ENCODE measurements around the gene DTX3. TPM values are rescaled to one million over a fixed set of nuclear protein-coding genes. Genes with fewer than 3 reads are reported as not detected.
A peak's percentile ranks its signal among the peaks of the same experiment; 100 is the strongest.

DTX3 gene
- total RNA-seq, 1 donor from 2014 or later, result 3.7 TPM

DNA sequence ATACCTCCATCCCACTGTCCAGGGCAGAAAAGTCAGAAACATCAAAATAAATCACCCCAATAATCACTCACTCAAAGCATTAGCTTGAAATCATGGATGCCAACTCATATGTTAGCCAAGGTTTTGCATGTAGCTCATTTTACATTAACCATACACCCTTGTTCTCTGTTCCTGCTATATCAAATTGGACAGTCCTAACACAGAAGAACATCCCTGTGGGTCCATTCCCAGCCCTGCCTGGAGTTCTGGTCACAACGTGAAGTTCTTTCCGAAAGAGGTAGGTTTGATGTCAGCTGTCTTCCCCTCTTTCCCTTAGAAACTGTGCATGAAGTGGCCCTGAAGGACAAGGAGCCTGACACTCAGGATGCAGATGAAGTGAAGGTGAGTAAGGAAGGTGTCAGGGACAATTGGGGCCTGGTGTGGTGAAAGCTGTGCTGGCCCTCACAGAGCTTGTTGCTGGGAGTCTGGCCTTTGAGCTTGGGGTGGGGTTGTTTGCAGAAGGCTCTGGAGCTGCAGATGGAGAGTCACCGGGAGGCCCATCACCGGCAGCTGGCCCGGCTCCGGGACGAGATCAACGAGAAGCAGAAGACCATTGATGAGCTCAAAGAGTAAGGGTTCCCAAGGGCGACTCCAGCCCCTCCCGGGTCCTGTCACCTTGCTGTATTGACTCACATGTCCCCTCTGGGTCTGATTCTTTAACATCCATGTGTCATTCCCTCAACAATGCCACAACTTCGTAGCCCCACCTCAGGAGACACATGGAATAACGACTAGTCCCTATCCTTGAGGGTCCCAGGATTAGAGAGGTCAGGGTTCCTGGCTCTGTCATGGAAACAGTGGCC lies 28.6 kb upstream of the DTX3 start:
- FAIRE-seq (peak; percentile 76), DNase-seq (ENCODE audit: low read depth) (no peak)
- TF ChIP-seq, protein P1, sequence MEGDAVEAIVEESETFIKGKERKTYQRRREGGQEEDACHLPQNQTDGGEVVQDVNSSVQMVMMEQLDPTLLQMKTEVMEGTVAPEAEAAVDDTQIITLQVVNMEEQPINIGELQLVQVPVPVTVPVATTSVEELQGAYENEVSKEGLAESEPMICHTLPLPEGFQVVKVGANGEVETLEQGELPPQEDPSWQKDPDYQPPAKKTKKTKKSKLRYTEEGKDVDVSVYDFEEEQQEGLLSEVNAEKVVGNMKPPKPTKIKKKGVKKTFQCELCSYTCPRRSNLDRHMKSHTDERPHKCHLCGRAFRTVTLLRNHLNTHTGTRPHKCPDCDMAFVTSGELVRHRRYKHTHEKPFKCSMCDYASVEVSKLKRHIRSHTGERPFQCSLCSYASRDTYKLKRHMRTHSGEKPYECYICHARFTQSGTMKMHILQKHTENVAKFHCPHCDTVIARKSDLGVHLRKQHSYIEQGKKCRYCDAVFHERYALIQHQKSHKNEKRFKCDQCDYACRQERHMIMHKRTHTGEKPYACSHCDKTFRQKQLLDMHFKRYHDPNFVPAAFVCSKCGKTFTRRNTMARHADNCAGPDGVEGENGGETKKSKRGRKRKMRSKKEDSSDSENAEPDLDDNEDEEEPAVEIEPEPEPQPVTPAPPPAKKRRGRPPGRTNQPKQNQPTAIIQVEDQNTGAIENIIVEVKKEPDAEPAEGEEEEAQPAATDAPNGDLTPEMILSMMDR (IDR thresholded peaks at IDR 0.05; ENCODE audit: insufficient read depth, low read length, severe bottlenecking), result no peak

GRCh38 chr12:57576613-57577160 lies 27.9 kb upstream of the DTX3 start:
- Histone ChIP-seq H3K36me3 (ENCODE audit: control insufficient read depth, insufficient read depth, low read length) (no peaks in the 10 kb centered on the region), H3K27me3 (ENCODE audit: control insufficient read depth, insufficient read depth, low read length) (no peaks in the 10 kb centered on the region), H3K4me3 (ENCODE audit: low read depth, low read length) (no peak overlapping the region)
- DNase-seq (ENCODE audit: low read depth) (peak; percentile 25), FAIRE-seq (no peak)
- TF ChIP-seq, protein P1 (IDR thresholded peaks at IDR 0.05; ENCODE audit: insufficient read depth, low read length, severe bottlenecking), result no peak

More for the DNA sequence above, 28.6 kb upstream of the DTX3 start:
- Histone ChIP-seq H3K27me3 (ENCODE audit: control insufficient read depth, insufficient read depth, low read length) (no peaks in the 10 kb centered on the region), H3K4me3 (ENCODE audit: low read depth, low read length) (no peak overlapping the region), H3K36me3 (ENCODE audit: control insufficient read depth, insufficient read depth, low read length) (no peaks in the 10 kb centered on the region)

GRCh38 chr12:57577981-57578758 lies 26.5 kb upstream of the DTX3 start:
- DNase-seq (ENCODE audit: low read depth) (no peak), FAIRE-seq (no peak)
- TF ChIP-seq, protein P1 (IDR thresholded peaks at IDR 0.05; ENCODE audit: insufficient read depth, low read length, severe bottlenecking), result no peak
- Histone ChIP-seq H3K27me3 (ENCODE audit: control insufficient read depth, insufficient read depth, low read length) (no peaks in the 10 kb centered on the region), H3K4me3 (ENCODE audit: low read depth, low read length) (no peak overlapping the region), H3K36me3 (ENCODE audit: control insufficient read depth, insufficient read depth, low read length) (no peaks in the 10 kb centered on the region)

GRCh38 chr12:57579011-57579410 lies 25.6 kb upstream of the DTX3 start:
- Histone ChIP-seq H3K27me3 (ENCODE audit: control insufficient read depth, insufficient read depth, low read length) (no peaks in the 10 kb centered on the region), H3K36me3 (ENCODE audit: control insufficient read depth, insufficient read depth, low read length) (no peaks in the 10 kb centered on the region), H3K4me3 (ENCODE audit: low read depth, low read length) (no peak overlapping the region)
- TF ChIP-seq, protein P1 (IDR thresholded peaks at IDR 0.05; ENCODE audit: insufficient read depth, low read length, severe bottlenecking), result no peak
- no peak for DNase-seq (ENCODE audit: low read depth)
- FAIRE-seq, result no peak

DNA sequence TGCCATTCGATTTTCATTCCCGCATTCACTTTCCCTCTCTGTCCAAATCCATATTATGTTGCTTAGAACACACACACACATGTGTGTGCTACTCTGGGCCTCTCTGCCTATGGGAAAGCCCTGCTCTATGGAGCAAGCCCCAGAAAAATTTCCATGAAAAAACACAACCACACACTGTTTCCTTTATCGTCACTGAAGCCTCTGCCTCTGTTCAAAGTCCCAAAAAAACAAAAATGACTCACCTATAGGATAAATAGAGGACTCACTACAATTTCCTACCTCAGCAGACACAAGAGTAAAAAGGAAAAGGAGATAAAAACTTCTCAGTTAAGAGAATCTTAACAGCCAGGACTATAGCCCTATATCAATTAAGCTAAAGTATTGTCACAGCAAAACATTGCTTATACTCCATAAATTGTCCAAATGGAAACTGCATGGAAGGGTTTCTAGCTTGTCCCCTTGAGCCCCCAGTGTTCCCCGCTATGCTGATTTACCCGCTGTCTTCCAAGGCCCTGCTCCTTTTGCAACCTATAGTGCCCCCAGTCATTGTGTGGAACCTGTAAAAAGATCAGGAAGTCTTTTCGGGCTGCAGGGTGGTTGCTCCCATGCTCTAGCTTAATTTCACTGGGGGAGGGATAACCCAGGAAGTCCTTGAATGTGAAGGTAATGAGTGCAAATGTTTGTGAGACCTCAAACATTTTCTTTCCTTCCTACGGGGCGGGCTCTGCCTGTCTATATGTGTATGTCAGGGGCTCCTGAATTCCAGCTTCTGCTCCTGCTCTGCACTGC lies 24.8 kb upstream of the DTX3 start:
- no peaks in the 10 kb centered on the region for H3K36me3 ChIP-seq (ENCODE audit: control insufficient read depth, insufficient read depth, low read length)
- TF ChIP-seq, protein P1 (IDR thresholded peaks at IDR 0.05; ENCODE audit: insufficient read depth, low read length, severe bottlenecking), result no peak
- peaks cover 2% of the 10 kb centered on the region for H3K27me3 ChIP-seq (ENCODE audit: control insufficient read depth, insufficient read depth, low read length)
- FAIRE-seq (no peak), DNase-seq (ENCODE audit: low read depth) (no peak)
- H3K4me3 ChIP-seq (ENCODE audit: low read depth, low read length), result no peak overlapping the region
